Measurements from ENCODE around the gene TMEM272. TPM values are rescaled to one million over a fixed set of nuclear protein-coding genes. Genes with fewer than 3 reads are reported as not detected.

Gene TMEM272
- total RNA-seq, 1 experiment from 2014 or later, result 0.17 TPM

DNA sequence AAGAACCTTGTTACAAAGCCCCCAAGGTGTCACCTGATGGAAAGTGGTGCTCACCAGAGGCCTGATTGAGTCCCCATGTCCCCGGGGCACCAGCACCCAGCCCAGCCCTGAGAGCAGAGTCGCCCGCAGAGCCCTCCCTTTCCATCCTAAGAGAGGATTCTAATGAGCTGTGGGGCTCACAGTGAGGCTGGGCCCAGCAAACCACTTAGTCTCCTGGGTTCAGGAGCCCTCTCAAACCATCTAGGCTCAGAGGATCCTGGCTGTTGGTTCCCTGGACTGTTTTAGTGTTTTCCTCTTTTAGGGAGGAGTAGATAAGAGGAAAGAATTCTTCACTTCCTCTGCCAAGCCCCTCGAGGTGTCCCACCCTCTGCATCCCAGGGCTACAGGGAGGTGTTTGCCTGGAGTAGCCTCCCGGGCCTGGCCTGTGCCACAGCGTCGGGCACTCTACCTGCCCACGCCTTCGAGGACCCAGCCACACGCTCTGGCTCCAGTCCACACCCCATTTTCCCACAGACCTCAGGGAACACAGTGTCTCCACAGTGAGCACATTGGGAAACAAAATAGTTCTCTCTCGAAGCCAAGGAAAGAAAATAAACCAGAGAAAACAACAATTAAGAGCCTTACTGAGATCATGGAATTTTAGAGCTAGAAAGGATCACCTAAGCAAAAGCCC is 75.4 kb downstream of the TMEM272 start:
- Histone ChIP-seq H3K79me2 (ENCODE audit: insufficient read depth, low read length) (no peaks in the 10 kb centered on the region), H4K20me1 (ENCODE audit: insufficient read depth) (no peaks in the 10 kb centered on the region), H3K9me2 (ENCODE audit: insufficient read depth) (no peaks in the 10 kb centered on the region), H3K27ac (ENCODE audit: low read depth, low read length) (no peak overlapping the region), H3K9me3 (ENCODE audit: control insufficient read depth in 1 of 2, insufficient read depth in 1 of 2, low read depth in 1 of 2, low read length in 2 of 2) (no peaks in the 10 kb centered on the region), H3K27me3 (ENCODE audit: insufficient read depth, low read length) (no peaks in the 10 kb centered on the region), H3K9ac (ENCODE audit: low read length) (no peak overlapping the region), H3K4me3 (replicated peaks in 1 of 2; ENCODE audit: low read depth in 1 of 2, low read length in 2 of 2) (no peak overlapping the region), H3K4me1 (ENCODE audit: control insufficient read depth in 1 of 2, insufficient read depth in 2 of 2, low read length in 2 of 2) (no peaks in the 10 kb centered on the region), H3K4me2 (ENCODE audit: low read length) (no peak overlapping the region), H3K36me3 (ENCODE audit: control insufficient read depth in 1 of 2, insufficient read depth in 2 of 2, low read length in 2 of 2) (no peaks in the 10 kb centered on the region), H2AFZ (ENCODE audit: low read depth, low read length, poor library complexity, severe bottlenecking) (no peak overlapping the region)
- TF ChIP-seq, protein P1, sequence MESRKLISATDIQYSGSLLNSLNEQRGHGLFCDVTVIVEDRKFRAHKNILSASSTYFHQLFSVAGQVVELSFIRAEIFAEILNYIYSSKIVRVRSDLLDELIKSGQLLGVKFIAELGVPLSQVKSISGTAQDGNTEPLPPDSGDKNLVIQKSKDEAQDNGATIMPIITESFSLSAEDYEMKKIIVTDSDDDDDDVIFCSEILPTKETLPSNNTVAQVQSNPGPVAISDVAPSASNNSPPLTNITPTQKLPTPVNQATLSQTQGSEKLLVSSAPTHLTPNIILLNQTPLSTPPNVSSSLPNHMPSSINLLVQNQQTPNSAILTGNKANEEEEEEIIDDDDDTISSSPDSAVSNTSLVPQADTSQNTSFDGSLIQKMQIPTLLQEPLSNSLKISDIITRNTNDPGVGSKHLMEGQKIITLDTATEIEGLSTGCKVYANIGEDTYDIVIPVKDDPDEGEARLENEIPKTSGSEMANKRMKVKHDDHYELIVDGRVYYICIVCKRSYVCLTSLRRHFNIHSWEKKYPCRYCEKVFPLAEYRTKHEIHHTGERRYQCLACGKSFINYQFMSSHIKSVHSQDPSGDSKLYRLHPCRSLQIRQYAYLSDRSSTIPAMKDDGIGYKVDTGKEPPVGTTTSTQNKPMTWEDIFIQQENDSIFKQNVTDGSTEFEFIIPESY (IDR thresholded peaks at IDR 0.05; ENCODE audit: extremely low read depth, insufficient replicate concordance, low read length), result no peak
- TF ChIP-seq JUND (IDR thresholded peaks at IDR 0.05) (no peak), REST (IDR thresholded peaks at IDR 0.05; ENCODE audit: low read depth) (no peak)
- DNase-seq (ENCODE audit: low read depth, low spot score) (no peak), ATAC-seq (no peak)
- intact Hi-C loops (cut with micrococcal nuclease), result no loop called here
- ChIA-PET POLR2A (no interaction called here), CTCF (no interaction called here), RAD21 (ENCODE audit: low non-redundant PET in 1 of 2, low total read pairs in 2 of 2, uncharacterized antibody in 2 of 2, unreplicated experiment in 2 of 2) (no interaction called here)
- no TSS peak for BruUV-seq (replicated peaks)
